HepG2 (cell line): ENCODE measurements around the gene CDRT4. TPM values are rescaled to one million over a fixed set of nuclear protein-coding genes. Genes with fewer than 3 reads are reported as not detected.

Experiments
- ATAC-seq: fragments of 200-7000 bp; cut with Tn5 transposase; 3 replicates; pipeline ENCODE4 v1.9.1; 2020; ENCODE audit warnings: mild to moderate bottlenecking, moderate library complexity
- BruUV-seq: library from RNA; stranded (reverse); fragments of 400-500 nt; replicated peaks from 2 replicates; lab custom pipeline; 2021; lab: Mats Ljungman, UMichigan
- CTCF ChIA-PET: fragments of 300-600 bp; formaldehyde crosslinking; extraction: SDS; loops from one replicate; lab custom pipeline; 2021; ENCODE audit warnings: low total read pairs, inconsistent platforms, low intra/inter-chr PET ratio; lab: Yijun Ruan, JAX
- POLR2A ChIA-PET: fragments of 350-600 bp; sonication (Branson Sonifier 250); formaldehyde crosslinking; loops from one replicate; lab custom pipeline; 2020; ENCODE audit warnings: antibody characterized with exemption, inconsistent platforms; lab: Yijun Ruan, JAX
- DNase-seq: peaks from one replicate; pipeline ENCODE4 v3.0.0-alpha.2; 2015; ENCODE audit warnings: low spot score
- FAIRE-seq: peaks from 3 replicates; lab custom pipeline; 2011; peaks lifted over from hg19 to GRCh38; lab: Jason Lieb, UNC
- H2AFZ ChIP-seq: one replicate; pipeline ENCODE4 v1.6.1; 2011; ENCODE audit warnings: low read length, inconsistent platforms
- H3K27ac ChIP-seq: fragments of 300-600 bp; 3 replicates; pipeline ENCODE4 v1.8.0; 2011; ENCODE audit warnings: mixed run types, mild to moderate bottlenecking, mixed read lengths, low read length, inconsistent platforms; ENCODE audit not compliant: insufficient read depth; ENCODE audit errors: extremely low read length
- H3K27me3 ChIP-seq, 2 experiments: fragments of 200-600 bp in 1 of 2; 2 replicates in 1 of 2; 3 replicates in 1 of 2; pipeline versions ENCODE4 v1.6.0 to v1.8.0; 2011; ENCODE audit warnings: low read length in 2 of 2, mild to moderate bottlenecking in 2 of 2, moderate library complexity in 2 of 2, inconsistent platforms in 1 of 2; ENCODE audit not compliant: insufficient read depth in 2 of 2, control insufficient read depth in 1 of 2
- H3K36me3 ChIP-seq, 2 experiments: fragments of 200-600 bp in 1 of 2; replicated peaks in 1 of 2; 2 replicates in 1 of 2; 3 replicates in 1 of 2; pipeline versions ENCODE4 v1.5.1 to v1.8.0; 2011; ENCODE audit warnings: low read length in 2 of 2, inconsistent platforms in 1 of 2; ENCODE audit not compliant: insufficient read depth in 2 of 2, control insufficient read depth in 1 of 2
- H3K4me1 ChIP-seq: 2 replicates; pipeline ENCODE4 v1.5.1; 2012; ENCODE audit warnings: low read length, inconsistent platforms; ENCODE audit not compliant: insufficient read depth
- H3K4me2 ChIP-seq: 2 replicates; pipeline ENCODE4 v1.6.0; 2011; ENCODE audit warnings: low read depth, low read length, inconsistent platforms
- H3K4me3 ChIP-seq, 3 experiments: fragments of 200-600 bp in 1 of 3; sonication (generic), shearing (Covaris generic) in 1 of 3; replicated peaks in 1 of 3; 2 replicates each; pipeline ENCODE4 v1.5.1; 2011 to 2016; ENCODE audit warnings: low read length in 3 of 3, inconsistent platforms in 2 of 3, low read depth in 2 of 3, mild to moderate bottlenecking in 2 of 3, control low read depth in 1 of 3, mixed read lengths in 1 of 3; ENCODE audit not compliant: insufficient read depth in 1 of 3
- H3K79me2 ChIP-seq: one replicate; pipeline ENCODE4 v1.6.1; 2011; ENCODE audit warnings: low read length, inconsistent platforms; ENCODE audit not compliant: insufficient read depth
- H3K9ac ChIP-seq: 2 replicates; pipeline ENCODE4 v1.6.0; 2011; ENCODE audit warnings: mild to moderate bottlenecking, low read depth, low read length, inconsistent platforms; ENCODE audit not compliant: insufficient read depth
- H3K9me3 ChIP-seq: 2 replicates; pipeline ENCODE4 v1.5.1; 2012; ENCODE audit warnings: mild to moderate bottlenecking, low read length
- H4K20me1 ChIP-seq: 2 replicates; pipeline ENCODE4 v1.6.0; 2011; ENCODE audit warnings: inconsistent platforms, mild to moderate bottlenecking, low read length, moderate library complexity; ENCODE audit not compliant: insufficient read depth
- CENPBD1 ChIP-seq: sonication (generic); formaldehyde crosslinking; IDR thresholded peaks from 2 replicates; pipeline ENCODE4 v1.8.0; 2022; ENCODE audit warnings: missing genetic modification reagents, low read depth, mild to moderate bottlenecking, borderline replicate concordance
- CREM ChIP-seq, 2 experiments: sonication (generic) in 1 of 2; formaldehyde crosslinking in 1 of 2; IDR thresholded peaks; 2 replicates each; pipeline versions ENCODE4 v1.4.0 to v1.6.1; 2016 to 2020; ENCODE audit warnings: antibody characterized with exemption in 1 of 2, mild to moderate bottlenecking in 1 of 2, missing genetic modification reagents in 1 of 2
- DNMT1 ChIP-seq: sonication (generic); formaldehyde crosslinking; IDR thresholded peaks from 2 replicates; pipeline ENCODE4 v1.5.1; 2020; ENCODE audit warnings: mild to moderate bottlenecking, missing genetic modification reagents
- ERF ChIP-seq: IDR thresholded peaks from 2 replicates; pipeline ENCODE4 v1.6.1; 2018; ENCODE audit warnings: missing biosample characterization, missing genetic modification reagents
- MIXL1 ChIP-seq: IDR thresholded peaks from 2 replicates; pipeline ENCODE4 v1.6.1; 2016
- SYNCRIP ChIP-seq: fragments of 200-400 bp; formaldehyde crosslinking; IDR thresholded peaks from 2 replicates; pipeline ENCODE4 v1.6.1; 2018; ENCODE audit warnings: mild to moderate bottlenecking, low read depth, low read length; ENCODE audit not compliant: insufficient read depth
- ZFP91 ChIP-seq: sonication (generic); formaldehyde crosslinking; IDR thresholded peaks from 2 replicates; pipeline ENCODE4 v1.9.0; 2022; ENCODE audit warnings: missing genetic modification reagents, mild to moderate bottlenecking, borderline replicate concordance
- ZHX1 ChIP-seq: sonication (generic); formaldehyde crosslinking; IDR thresholded peaks from 2 replicates; pipeline ENCODE4 v1.8.1; 2022; ENCODE audit warnings: low read depth, mild to moderate bottlenecking, missing genetic modification reagents
- ZNF274 ChIP-seq: sonication (generic); formaldehyde crosslinking; IDR thresholded peaks from 2 replicates; pipeline ENCODE4 v1.5.1; 2020; ENCODE audit warnings: mild to moderate bottlenecking, missing genetic modification reagents
- ZNF333 ChIP-seq: sonication (generic); formaldehyde crosslinking; IDR thresholded peaks from 2 replicates; pipeline ENCODE4 v1.4.0; 2020; ENCODE audit warnings: mild to moderate bottlenecking, missing genetic modification reagents, borderline replicate concordance
- ZNF484 ChIP-seq: sonication (generic); formaldehyde crosslinking; IDR thresholded peaks from 2 replicates; pipeline ENCODE4 v1.5.1; 2020; ENCODE audit warnings: mild to moderate bottlenecking, low read depth, missing genetic modification reagents, borderline replicate concordance
- ZNF879 ChIP-seq: sonication (generic); formaldehyde crosslinking; IDR thresholded peaks from 2 replicates; pipeline ENCODE4 v1.8.1; 2023; ENCODE audit warnings: missing genetic modification reagents
- WGBS: methylation state at CpG from one replicate; pipeline ENCODE4 v1.1.6; 2017; ENCODE audit warnings: low lambda C conversion rate; 5-methylcytosine and 5-hydroxymethylcytosine counted together
- in situ Hi-C: cut with HindIII; loops from 2 replicates; pipeline ENCODE4 v1.10.0; 2017; ENCODE audit warnings: low pct_unique_long_range_greater_than_20kb; ENCODE audit not compliant: extremely low pct_ligation_motif_present
- intact Hi-C: fragments of 100-400 bp; cut with micrococcal nuclease; formaldehyde crosslinking; loops from one replicate; pipeline ENCODE4 v1.10.0; 2022; ENCODE audit not compliant: unreplicated experiment
- polyA plus RNA-seq, 8 experiments: library from polyadenylated mRNA; depleted of rRNA in 3 of 8; stranded (reverse) in 7 of 8; unstranded in 1 of 8; fragments of >200 nt; fragmentation: Illumina TruSeq in 4 of 8; extraction: Trizol in 4 of 8; gene quantifications; 2 replicates each; pipeline versions ENCODE4 v1.2.1 to v1.2.3, GENCODE V29; 2011 to 2016; ENCODE audit warnings: low read depth in 4 of 8, missing spikeins in 1 of 8, mixed read lengths in 1 of 8; ENCODE audit not compliant: insufficient read depth in 1 of 8
- total RNA-seq, 5 experiments: library from RNA; depleted of rRNA; stranded (reverse); fragments of >200 nt; fragmentation: Illumina TruSeq; extraction: Trizol; gene quantifications; 2 replicates each; pipeline ENCODE4 v1.2.3, GENCODE V29; 2016; ENCODE audit warnings: low read depth in 1 of 5
- TF ChIP-seq, protein P1 (sequence below): sonication (generic); formaldehyde crosslinking; IDR thresholded peaks from 2 replicates; pipeline ENCODE4 v1.5.0; 2020; ENCODE audit warnings: missing genetic modification reagents, mild to moderate bottlenecking, borderline replicate concordance
- TF ChIP-seq, protein P2 (sequence below): sonication (generic); formaldehyde crosslinking; IDR thresholded peaks from 2 replicates; pipeline ENCODE4 v1.4.0; 2020; ENCODE audit warnings: missing genetic modification reagents
- TF ChIP-seq, protein P3 (sequence below): sonication (generic); formaldehyde crosslinking; IDR thresholded peaks from 2 replicates; pipeline ENCODE4 v1.4.0; 2020; ENCODE audit warnings: missing genetic modification reagents, mild to moderate bottlenecking, borderline replicate concordance

Gene CDRT4
- total and polyA plus RNA-seq, 2 of the 13 experiments (the other 11 are each of a cell fraction or from before 2014, with no cell fraction given), result 5.8 to 12.1 TPM

DNA sequence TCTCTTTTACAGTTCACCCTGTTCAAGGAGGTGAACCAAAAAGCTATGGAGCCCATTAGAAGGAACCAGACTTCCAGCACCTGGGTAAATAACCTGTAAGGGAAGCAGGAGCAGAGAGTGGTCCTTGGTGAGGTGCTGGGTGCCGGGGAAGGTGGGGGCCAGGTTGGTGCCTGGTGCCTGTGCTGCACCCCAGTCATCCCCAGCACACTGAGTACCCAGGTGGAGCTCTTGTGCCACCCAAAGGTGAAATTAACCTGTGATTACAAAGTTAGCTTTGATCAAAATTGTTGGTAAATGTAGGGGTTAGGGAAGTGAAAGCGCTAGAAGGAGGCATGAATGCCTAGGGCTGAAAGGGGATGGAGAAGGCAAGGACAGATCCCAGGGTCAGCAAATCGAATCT, 58.6 kb downstream of the CDRT4 start:
- in situ Hi-C loops (loop anchor here (10.0 kb wide), 1 partner anchor 64 kb away; the partner anchor contains the start of gene TEKT3), intact Hi-C loops (no loop called here)
- Histone ChIP-seq H3K9me3 (no peaks in the 10 kb centered on the region), H3K27me3 (no peaks in the 10 kb centered on the region), H3K4me1 (peaks cover 14% of the 10 kb centered on the region), H3K4me3 (no peak overlapping the region), H3K36me3 (no peaks in the 10 kb centered on the region), H3K27ac (no peak overlapping the region), H4K20me1 (no peaks in the 10 kb centered on the region), H2AFZ (no peak overlapping the region), H3K4me2 (no peak overlapping the region), H3K79me2 (no peaks in the 10 kb centered on the region), H3K9ac (no peak overlapping the region)
- DNase-seq (no peak), ATAC-seq (no peak), FAIRE-seq (no peak)
- CTCF ChIA-PET, result no interaction called here
- POLR2A ChIA-PET, result no interaction called here
- no TSS peak for BruUV-seq
- 75% methylated on average over 3 of the region's 3 CpGs for WGBS
- no peak for TF ChIP-seq SYNCRIP
- TF ChIP-seq, protein P1, sequence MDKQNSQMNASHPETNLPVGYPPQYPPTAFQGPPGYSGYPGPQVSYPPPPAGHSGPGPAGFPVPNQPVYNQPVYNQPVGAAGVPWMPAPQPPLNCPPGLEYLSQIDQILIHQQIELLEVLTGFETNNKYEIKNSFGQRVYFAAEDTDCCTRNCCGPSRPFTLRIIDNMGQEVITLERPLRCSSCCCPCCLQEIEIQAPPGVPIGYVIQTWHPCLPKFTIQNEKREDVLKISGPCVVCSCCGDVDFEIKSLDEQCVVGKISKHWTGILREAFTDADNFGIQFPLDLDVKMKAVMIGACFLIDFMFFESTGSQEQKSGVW (CRISPR knock-in tag), result no peak
- no peak for TF ChIP-seq DNMT1 (CRISPR knock-in tag)
- TF ChIP-seq, protein P2, sequence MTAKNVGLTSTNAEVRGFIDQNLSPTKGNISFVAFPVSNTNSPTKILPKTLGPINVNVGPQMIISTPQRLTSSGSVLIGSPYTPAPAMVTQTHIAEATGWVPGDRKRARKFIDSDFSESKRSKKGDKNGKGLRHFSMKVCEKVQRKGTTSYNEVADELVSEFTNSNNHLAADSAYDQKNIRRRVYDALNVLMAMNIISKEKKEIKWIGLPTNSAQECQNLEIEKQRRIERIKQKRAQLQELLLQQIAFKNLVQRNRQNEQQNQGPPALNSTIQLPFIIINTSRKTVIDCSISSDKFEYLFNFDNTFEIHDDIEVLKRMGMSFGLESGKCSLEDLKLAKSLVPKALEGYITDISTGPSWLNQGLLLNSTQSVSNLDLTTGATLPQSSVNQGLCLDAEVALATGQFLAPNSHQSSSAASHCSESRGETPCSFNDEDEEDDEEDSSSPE (CRISPR knock-in tag), result no peak
- TF ChIP-seq ERF (CRISPR knock-in tag), result no peak
- no peak for TF ChIP-seq ZFP91 (CRISPR knock-in tag)
- TF ChIP-seq ZNF274, result no peak
- no peak for TF ChIP-seq ZNF333
- no peak for TF ChIP-seq CREM (IDR thresholded peaks at IDR 0.05)
- TF ChIP-seq CREM (CRISPR knock-in tag; IDR thresholded peaks at IDR 0.05), result no peak
- no peak for TF ChIP-seq ZNF879 (CRISPR knock-in tag)
- TF ChIP-seq CENPBD1 (CRISPR knock-in tag), result no peak
- TF ChIP-seq, protein P3, sequence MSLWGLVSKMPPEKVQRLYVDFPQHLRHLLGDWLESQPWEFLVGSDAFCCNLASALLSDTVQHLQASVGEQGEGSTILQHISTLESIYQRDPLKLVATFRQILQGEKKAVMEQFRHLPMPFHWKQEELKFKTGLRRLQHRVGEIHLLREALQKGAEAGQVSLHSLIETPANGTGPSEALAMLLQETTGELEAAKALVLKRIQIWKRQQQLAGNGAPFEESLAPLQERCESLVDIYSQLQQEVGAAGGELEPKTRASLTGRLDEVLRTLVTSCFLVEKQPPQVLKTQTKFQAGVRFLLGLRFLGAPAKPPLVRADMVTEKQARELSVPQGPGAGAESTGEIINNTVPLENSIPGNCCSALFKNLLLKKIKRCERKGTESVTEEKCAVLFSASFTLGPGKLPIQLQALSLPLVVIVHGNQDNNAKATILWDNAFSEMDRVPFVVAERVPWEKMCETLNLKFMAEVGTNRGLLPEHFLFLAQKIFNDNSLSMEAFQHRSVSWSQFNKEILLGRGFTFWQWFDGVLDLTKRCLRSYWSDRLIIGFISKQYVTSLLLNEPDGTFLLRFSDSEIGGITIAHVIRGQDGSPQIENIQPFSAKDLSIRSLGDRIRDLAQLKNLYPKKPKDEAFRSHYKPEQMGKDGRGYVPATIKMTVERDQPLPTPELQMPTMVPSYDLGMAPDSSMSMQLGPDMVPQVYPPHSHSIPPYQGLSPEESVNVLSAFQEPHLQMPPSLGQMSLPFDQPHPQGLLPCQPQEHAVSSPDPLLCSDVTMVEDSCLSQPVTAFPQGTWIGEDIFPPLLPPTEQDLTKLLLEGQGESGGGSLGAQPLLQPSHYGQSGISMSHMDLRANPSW (CRISPR knock-in tag), result no peak
- TF ChIP-seq ZNF484, result no peak
- TF ChIP-seq MIXL1 (CRISPR knock-in tag), result no peak
- no peak for TF ChIP-seq ZHX1 (CRISPR knock-in tag)
